ENCODE results near the gene SMU1. TPM values are rescaled to one million over a fixed set of nuclear protein-coding genes. Genes with fewer than 3 reads are reported as not detected.
"Not testable (repeated sequence)": the region's sequence is repeated elsewhere in the genome, so short reads cannot be mapped to it uniquely, and the experiment has no call there.

SMU1 gene
- total RNA-seq, 1 donor from 2014 or later: 14.6 TPM

DNA sequence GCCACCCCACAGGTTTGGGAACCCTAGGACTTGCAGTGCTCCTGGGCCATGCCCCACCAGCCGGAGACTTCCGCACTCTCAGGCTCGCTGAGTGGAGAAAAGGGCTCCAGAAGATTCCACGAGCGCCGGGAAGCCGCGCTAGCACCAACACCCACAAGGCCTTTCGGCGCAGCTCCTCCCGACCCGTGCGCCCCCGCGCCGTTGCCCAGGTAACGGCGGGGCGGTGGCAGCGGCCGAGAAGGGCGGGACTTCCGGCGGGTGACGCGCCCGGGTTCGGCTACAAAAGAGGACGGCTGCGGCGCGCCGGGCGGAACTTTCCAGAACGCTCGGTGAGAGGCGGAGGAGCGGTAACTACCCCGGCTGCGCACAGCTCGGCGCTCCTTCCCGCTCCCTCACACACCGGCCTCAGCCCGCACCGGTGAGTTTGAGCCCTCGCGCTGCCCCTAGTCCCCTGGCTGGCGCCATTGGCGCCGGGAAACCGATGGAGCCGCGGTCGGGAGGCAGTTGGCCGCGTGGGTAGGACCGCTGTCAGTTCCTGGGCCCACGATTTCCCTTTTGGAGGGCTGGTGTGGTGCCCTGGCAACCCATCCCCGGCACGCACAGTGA lies 51.4 kb downstream of the SMU1 start, which contains the start of gene DNAJA1:
Gene DNAJA1, plus strand, starts transcription at position 308 of the 606 bp plus-strand sequence. CDS start 1,212 bp downstream, outside the sequence.
- peak; percentile 97 for DNase-seq
- intact Hi-C loops (cut with DNase I): no loop called here
- ATAC-seq (ENCODE audit: poor library complexity): peak; percentile 98

- intact Hi-C loops (cut with DNase I): no loop called here
- no peak for DNase-seq
- ATAC-seq (ENCODE audit: poor library complexity): peak; percentile 5
Measured at GRCh38 chr9:33024126-33024965, 52.1 kb downstream of the SMU1 start.

GRCh38 chr9:33023661-33024060 lies 52.8 kb downstream of the SMU1 start:
- ATAC-seq (ENCODE audit: poor library complexity) (no peak), DNase-seq (no peak)
- intact Hi-C loops (cut with DNase I): no loop called here

DNA sequence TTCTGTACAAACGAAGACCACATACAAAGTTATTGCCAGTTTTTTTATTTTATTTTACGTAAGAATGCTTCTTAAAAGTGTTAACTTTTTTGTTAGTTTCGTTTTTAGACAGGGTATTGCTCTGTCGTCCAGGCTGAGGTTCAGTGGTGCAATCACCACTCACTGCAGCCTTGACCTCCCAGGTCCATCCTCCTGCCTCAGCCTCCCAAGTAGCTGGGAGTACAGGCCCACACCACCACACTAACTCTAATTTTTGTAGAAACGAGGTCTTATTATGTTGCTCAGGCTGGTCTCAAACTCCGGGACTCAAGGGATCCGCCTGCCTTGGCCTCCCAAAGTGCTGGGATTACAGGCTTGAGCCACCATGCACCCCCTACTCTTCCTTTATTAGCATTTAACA lies 53.7 kb downstream of the SMU1 start:
- intact Hi-C loops (cut with DNase I): no loop called here
- ATAC-seq (ENCODE audit: poor library complexity) (no peak), DNase-seq (no peak)

GRCh38 chr9:33022303-33022702 lies 54.2 kb downstream of the SMU1 start:
- intact Hi-C loops (cut with DNase I): no loop called here
- ATAC-seq (ENCODE audit: poor library complexity) (no peak), DNase-seq (no peak)

- DNase-seq (no peak), ATAC-seq (ENCODE audit: poor library complexity) (no peak)
- intact Hi-C loops (cut with DNase I): no loop called here
Measured at GRCh38 chr9:33019797-33020196, 56.7 kb downstream of the SMU1 start.

GRCh38 chr9:33017283-33018041 lies 59.0 kb downstream of the SMU1 start:
- DNase-seq: no peak
- intact Hi-C loops (cut with DNase I): no loop called here
- ATAC-seq (ENCODE audit: poor library complexity): no peak

DNA sequence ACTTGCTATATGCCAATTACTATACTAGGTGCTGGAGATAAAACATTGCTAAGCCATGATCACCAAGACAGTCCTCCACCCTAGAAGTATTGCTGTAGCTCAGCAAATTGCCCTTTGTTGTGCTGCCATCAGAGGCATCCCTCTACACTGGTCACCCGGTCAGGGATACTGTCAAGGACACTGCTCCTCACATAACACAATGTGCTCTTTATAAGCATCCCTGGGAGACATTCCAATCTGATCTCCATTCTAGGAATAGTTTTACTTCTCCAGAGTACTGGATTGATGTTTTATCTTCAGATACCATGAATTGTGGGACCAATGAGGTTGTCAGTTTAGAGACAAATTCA lies 61.8 kb downstream of the SMU1 start:
- DNase-seq (no peak), ATAC-seq (ENCODE audit: poor library complexity) (no peak)
- intact Hi-C loops (cut with DNase I): no loop called here

DNA sequence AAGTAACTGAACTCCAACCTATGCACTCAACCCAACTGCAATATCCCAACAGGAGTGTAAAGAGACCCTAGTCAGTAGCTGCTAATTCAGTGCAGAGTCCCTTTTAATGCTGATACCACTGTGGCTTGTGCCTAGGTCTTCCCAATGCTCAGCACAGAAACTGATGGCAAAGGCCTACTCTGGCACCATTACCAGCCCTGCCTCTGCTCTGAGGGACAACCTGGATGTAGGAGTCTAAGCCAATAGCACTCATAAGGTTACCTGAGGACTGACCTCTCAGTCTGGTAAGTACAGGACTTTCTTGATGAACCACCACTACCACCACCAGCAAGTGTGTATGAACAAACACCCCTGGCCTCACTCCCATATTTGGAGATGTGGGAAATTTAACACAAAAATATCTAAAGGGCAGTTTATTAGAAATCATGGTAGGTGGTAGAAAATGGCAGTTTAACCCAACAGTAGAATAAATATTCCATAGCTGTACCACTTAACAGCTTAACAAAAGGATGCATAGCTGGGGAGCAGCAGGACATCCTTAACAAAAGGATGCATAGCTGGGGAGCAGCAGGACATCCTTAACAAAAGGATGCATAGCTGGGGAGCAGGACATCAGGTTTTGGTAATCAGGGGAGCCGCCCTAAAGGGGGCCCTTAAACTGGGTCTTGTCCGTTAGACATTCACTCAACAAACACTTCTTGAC lies 62.4 kb downstream of the SMU1 start:
- ATAC-seq (ENCODE audit: poor library complexity): no peak
- no peak for DNase-seq
- intact Hi-C loops (cut with DNase I): no loop called here

DNA sequence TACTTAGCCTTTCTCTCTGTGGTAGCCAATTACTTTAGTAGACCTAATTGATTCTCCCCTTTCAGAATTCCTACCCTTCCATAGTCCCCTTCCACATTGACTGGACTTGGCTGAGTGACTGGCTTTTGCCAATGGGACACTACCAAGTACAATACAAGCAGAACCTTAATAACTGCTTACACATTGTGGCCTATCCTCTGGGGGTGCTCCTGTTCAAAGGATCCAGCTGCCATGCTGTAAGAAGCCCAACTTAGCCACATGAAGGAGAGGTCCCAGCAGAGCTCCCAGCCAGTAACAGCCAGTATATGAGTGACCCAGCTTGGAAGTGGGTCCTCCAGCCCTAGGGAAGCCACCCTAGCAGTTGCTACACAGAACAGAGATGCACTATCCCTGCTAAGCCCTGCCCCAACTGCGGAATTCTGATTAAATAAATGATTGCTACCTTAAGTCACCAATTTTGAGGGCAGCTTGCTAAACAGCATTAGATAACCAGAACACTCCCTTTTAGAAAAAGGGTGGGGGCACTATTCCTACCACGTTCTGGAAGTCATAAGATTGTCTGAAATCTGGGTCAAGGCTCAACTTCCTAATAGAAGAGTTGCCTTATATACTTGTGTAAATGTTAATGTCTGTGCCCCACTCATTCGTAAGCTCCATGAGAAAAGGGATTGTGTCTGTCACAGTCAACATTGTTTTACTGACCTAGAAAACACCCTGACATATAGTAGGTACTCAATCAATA lies 64.0 kb downstream of the SMU1 start:
- ATAC-seq (ENCODE audit: poor library complexity) (no peak), DNase-seq (no peak)
- intact Hi-C loops (cut with DNase I): no loop called here

- ATAC-seq (ENCODE audit: poor library complexity): no peak
- no peak for DNase-seq
- intact Hi-C loops (cut with DNase I): no loop called here
Measured at GRCh38 chr9:33011831-33012230, 64.6 kb downstream of the SMU1 start.

- intact Hi-C loops (cut with DNase I): no loop called here
- ATAC-seq (ENCODE audit: poor library complexity) (no peak), DNase-seq (no peak)
Measured at GRCh38 chr9:33007755-33008154, 68.7 kb downstream of the SMU1 start.

GRCh38 chr9:33005335-33005734 lies 71.1 kb downstream of the SMU1 start:
- intact Hi-C loops (cut with DNase I); DNase-seq; ATAC-seq (ENCODE audit: poor library complexity): not testable (repeated sequence)

DNA sequence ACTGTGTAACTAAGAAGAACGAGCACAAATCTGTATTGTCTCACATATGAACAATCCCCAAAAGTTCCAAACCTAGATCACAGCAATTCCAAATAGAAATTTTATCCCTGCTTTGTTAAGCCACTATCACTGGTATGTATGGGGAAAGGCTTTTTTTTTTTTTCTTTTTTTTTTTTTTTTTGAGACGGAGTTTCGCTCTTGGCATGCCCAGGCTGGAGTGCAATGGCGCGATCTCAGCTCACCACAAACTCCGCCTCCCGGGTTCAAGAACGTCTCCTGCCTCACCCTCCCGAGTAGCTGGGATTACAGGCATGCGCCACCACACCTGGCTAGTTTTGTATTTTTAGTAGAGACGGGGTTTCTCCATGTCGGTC lies 75.8 kb downstream of the SMU1 start:
- intact Hi-C loops (cut with DNase I); ATAC-seq (ENCODE audit: poor library complexity); DNase-seq: not testable (repeated sequence)

DNA sequence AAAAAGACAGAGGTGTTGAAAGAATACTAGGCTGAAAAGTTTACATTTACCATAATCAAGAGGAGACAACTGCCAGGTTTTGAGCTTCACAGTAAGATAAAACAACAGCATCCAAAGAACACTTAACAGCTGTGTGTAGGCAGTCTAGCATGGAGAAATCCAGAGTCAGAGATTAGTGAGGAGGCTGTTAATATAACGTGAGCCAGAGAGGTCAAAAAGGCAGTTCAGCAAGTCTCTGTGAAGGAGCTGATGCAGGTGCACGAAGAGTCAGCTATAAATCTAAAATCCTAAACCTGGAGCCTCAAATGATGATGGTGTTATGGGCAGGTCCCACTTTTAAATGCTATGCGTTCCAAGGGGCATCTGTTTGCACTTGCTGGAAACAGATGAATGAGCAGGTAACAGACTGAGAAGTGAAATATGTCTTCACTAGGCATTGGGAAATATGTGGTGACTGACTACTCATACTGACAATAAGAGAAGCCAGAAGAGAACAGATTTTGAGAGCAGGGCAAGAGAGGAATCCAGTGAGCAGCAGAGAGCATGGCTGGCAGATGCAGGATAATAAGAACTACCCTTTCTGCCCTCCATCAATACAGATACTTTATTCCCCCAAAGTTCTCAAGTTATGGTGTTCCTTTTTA lies 83.8 kb downstream of the SMU1 start:
- intact Hi-C loops (cut with DNase I): no loop called here
- ATAC-seq (ENCODE audit: poor library complexity) (peak; percentile 47), DNase-seq (no peak)

DNA sequence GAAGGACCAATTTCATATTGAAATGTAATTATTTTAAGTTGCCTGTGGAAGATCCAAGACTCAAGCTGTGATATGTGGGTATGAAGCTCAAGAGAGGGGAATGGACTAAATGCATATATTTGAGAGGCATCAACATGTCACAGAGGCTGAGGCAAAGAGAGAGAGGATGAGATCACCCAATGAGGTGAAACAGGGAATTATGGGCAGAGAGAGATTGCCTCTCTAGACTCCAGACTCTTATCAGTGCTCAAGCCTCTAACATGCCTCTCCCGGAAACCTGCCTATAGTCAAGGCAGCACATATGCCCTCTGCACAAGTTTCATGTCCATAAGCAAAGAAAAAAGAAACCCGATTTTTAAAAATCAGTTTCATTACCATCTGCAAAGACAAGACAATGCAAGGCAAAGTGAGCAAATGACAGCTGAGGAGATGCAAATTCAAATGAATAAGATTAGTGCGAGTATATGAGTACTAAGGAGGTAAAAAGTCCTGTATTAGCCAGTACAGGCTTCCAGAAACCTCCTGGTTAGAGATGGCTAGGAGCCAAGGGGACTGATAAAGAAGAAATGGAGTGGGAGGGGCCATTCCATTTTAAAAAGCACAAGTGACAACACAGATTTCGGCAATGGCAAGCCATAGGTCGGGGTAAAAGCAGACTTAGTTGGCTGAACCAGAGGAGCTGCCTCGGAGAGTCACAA lies 84.4 kb downstream of the SMU1 start:
- ATAC-seq (ENCODE audit: poor library complexity): peak; percentile 66
- DNase-seq: no peak
- intact Hi-C loops (cut with DNase I): no loop called here
